RWPE1 (cell line): ENCODE results near the gene ADCY10.
"Not testable (repeated sequence)": the region's sequence is repeated elsewhere in the genome, so short reads cannot be mapped to it uniquely, and the experiment has no call there.

Source experiments
- CTCF ChIA-PET: fragments of 350-600 bp; sonication (Branson Sonifier 250); formaldehyde crosslinking; extraction: SDS; loops from one replicate; lab custom pipeline; 2021; lab: Yijun Ruan, JAX
- POLR2A ChIA-PET: fragments of 400-600 bp; formaldehyde crosslinking; extraction: SDS; loops from one replicate; lab custom pipeline; 2020; ENCODE audit warnings: antibody characterized with exemption; ENCODE audit not compliant: low non-redundant PET; lab: Yijun Ruan, JAX
- DNase-seq: peaks from one replicate; pipeline ENCODE4 v3.0.0; 2012; ENCODE audit warnings: low spot score
- H3K27ac ChIP-seq: fragments of 450-650 bp; 2 replicates; pipeline ENCODE4 v1.5.1; 2017
- CTCF ChIP-seq: fragments of 450-650 bp; conservative IDR thresholded peaks from 2 replicates; pipeline ENCODE4 v1.5.1; 2017; ENCODE audit warnings: low read depth, mild to moderate bottlenecking

ADCY10 gene

GRCh38 chr1:167819849-167820683 is 93.9 kb downstream of the ADCY10 start:
- peak overlapping the region; percentile 95 for H3K27ac ChIP-seq
- no peak for TF ChIP-seq CTCF
- ChIA-PET POLR2A (interaction anchor here (0.6 kb wide), 1 partner anchor 98 kb away, joined by 11 read pairs; no protein-coding TSS in a partner anchor), CTCF (interaction anchor here (0.5 to 0.6 kb wide), 2 partner anchors 159 to 1216 kb away, joined by 3 to 5 read pairs; no protein-coding TSS in a partner anchor)
- peak; percentile 80 for DNase-seq

GRCh38 chr1:167815650-167816049 is 98.3 kb downstream of the ADCY10 start:
- POLR2A ChIA-PET = no interaction called here
- no peak overlapping the region for H3K27ac ChIP-seq
- TF ChIP-seq CTCF = no peak
- no peak for DNase-seq
- CTCF ChIA-PET = no interaction called here

GRCh38 chr1:167812972-167813371 is 101.0 kb downstream of the ADCY10 start:
- POLR2A ChIA-PET = no interaction called here
- TF ChIP-seq CTCF = no peak
- CTCF ChIA-PET = no interaction called here
- no peak for DNase-seq
- H3K27ac ChIP-seq = no peak overlapping the region

- no peak for TF ChIP-seq CTCF
- H3K27ac ChIP-seq = no peak overlapping the region
- no peak for DNase-seq
- ChIA-PET CTCF (interaction anchor here (0.6 kb wide), 1 partner anchor 9 kb away, joined by 8 read pairs; no protein-coding TSS in a partner anchor), POLR2A (no interaction called here)
Measured at GRCh38 chr1:167808690-167809089, 105.2 kb downstream of the ADCY10 start.

GRCh38 chr1:167808104-167808503 is 105.8 kb downstream of the ADCY10 start:
- POLR2A ChIA-PET = no interaction called here
- CTCF ChIA-PET = no interaction called here

GRCh38 chr1:167806676-167807075 is 107.3 kb downstream of the ADCY10 start:
- H3K27ac ChIP-seq, POLR2A ChIA-PET, CTCF ChIA-PET, DNase-seq: not testable (repeated sequence)

More at GRCh38 chr1:167808104-167808503, 105.8 kb downstream of the ADCY10 start:
- no peak for DNase-seq
- TF ChIP-seq CTCF = no peak
- H3K27ac ChIP-seq = no peak overlapping the region

- CTCF ChIA-PET, H3K27ac ChIP-seq, POLR2A ChIA-PET, DNase-seq: not testable (repeated sequence)
Measured at GRCh38 chr1:167806235-167806634, 107.7 kb downstream of the ADCY10 start.
